K562 (cell line): ENCODE data around the gene MBD6. TPM values are rescaled to one million over a fixed set of nuclear protein-coding genes. Genes with fewer than 3 reads are reported as not detected.

Experiments
- ATAC-seq: fragments of 200-7000 bp; cut with Tn5 transposase; 3 replicates; pipeline ENCODE4 v1.9.1; 2020; ENCODE audit warnings: moderate library complexity
- BruUV-seq: library from RNA; stranded (reverse); fragments of 400-500 nt; replicated peaks from 2 replicates; lab custom pipeline; 2021; lab: Mats Ljungman, UMichigan
- CTCF ChIA-PET: fragments of 300-600 bp; formaldehyde crosslinking; extraction: SDS; loops from one replicate; lab custom pipeline; 2021; ENCODE audit warnings: low intra/inter-chr PET ratio; lab: Yijun Ruan, JAX
- POLR2A ChIA-PET: fragments of 300-600, 350-650 bp; sonication (Branson Sonifier 250); formaldehyde crosslinking; extraction: SDS; loops from one replicate; lab custom pipeline; 2021; ENCODE audit warnings: antibody characterized with exemption, inconsistent platforms; lab: Yijun Ruan, JAX
- DNase-seq, 4 experiments: peaks; one replicate each; pipeline versions ENCODE4 v3.0.0 to v3.0.0-alpha.2; 2011 to 2018; ENCODE audit warnings: low spot score in 3 of 4, mixed read lengths in 3 of 4; ENCODE audit errors: extremely low read depth in 1 of 4
- FAIRE-seq: peaks from 2 replicates; lab custom pipeline; 2011; peaks lifted over from hg19 to GRCh38; lab: Jason Lieb, UNC
- H2AFZ ChIP-seq: 2 replicates; pipeline ENCODE4 v1.6.0; 2011; ENCODE audit warnings: low read depth, low read length, control low read depth, inconsistent platforms
- H3K27ac ChIP-seq: fragments of 200-600 bp; 3 replicates; pipeline ENCODE4 v1.8.0; 2011; ENCODE audit warnings: low read depth, mild to moderate bottlenecking, control low read depth, inconsistent platforms, low read length, moderate library complexity, mixed read lengths; ENCODE audit errors: extremely low read depth
- H3K27me3 ChIP-seq, 2 experiments: fragments of 300-600 bp in 1 of 2; 2 replicates in 1 of 2; 3 replicates in 1 of 2; pipeline versions ENCODE4 v1.6.0 to v1.8.0; 2011; ENCODE audit warnings: inconsistent platforms in 2 of 2, low read length in 2 of 2, mild to moderate bottlenecking in 1 of 2, mixed read lengths in 1 of 2, moderate library complexity in 1 of 2; ENCODE audit not compliant: control insufficient read depth in 2 of 2, insufficient read depth in 2 of 2
- H3K36me3 ChIP-seq: fragments of 300-600 bp; 3 replicates; pipeline ENCODE4 v1.8.0; 2011; ENCODE audit warnings: mild to moderate bottlenecking, low read length, inconsistent platforms; ENCODE audit not compliant: control insufficient read depth, insufficient read depth
- H3K4me1 ChIP-seq, 2 experiments: fragments of 200-600 bp in 1 of 2; replicated peaks in 1 of 2; 2 replicates in 1 of 2; 3 replicates in 1 of 2; pipeline versions ENCODE4 v1.5.1 to v1.8.0; 2011; ENCODE audit warnings: inconsistent platforms in 2 of 2, low read length in 2 of 2, mild to moderate bottlenecking in 1 of 2, mixed read lengths in 1 of 2, moderate library complexity in 1 of 2; ENCODE audit not compliant: control insufficient read depth in 2 of 2, insufficient read depth in 2 of 2
- H3K4me2 ChIP-seq: 2 replicates; pipeline ENCODE4 v1.6.1; 2011; ENCODE audit warnings: low read length, control low read depth, inconsistent platforms, mixed read lengths; ENCODE audit not compliant: insufficient read depth
- H3K4me3 ChIP-seq: fragments of 200-600 bp; sonication (generic), shearing (Covaris generic); 2 replicates; pipeline ENCODE4 v1.5.1; 2016; ENCODE audit warnings: control low read depth, inconsistent platforms
- H3K79me2 ChIP-seq: fragments of 200-600 bp; 3 replicates; pipeline ENCODE4 v1.8.0; 2011; ENCODE audit warnings: low read length, inconsistent platforms; ENCODE audit not compliant: control insufficient read depth, insufficient read depth
- H3K9ac ChIP-seq, 2 experiments: 2 replicates each; pipeline versions ENCODE4 v1.6.0 to v1.6.1; 2011; ENCODE audit warnings: low read depth in 2 of 2, low read length in 2 of 2, control low read depth in 1 of 2, inconsistent platforms in 1 of 2, mild to moderate bottlenecking in 1 of 2, mixed read lengths in 1 of 2; ENCODE audit not compliant: insufficient read depth in 1 of 2
- H3K9me1 ChIP-seq: one replicate; pipeline ENCODE4 v1.6.0; 2011; ENCODE audit warnings: inconsistent platforms, mild to moderate bottlenecking, low read length, moderate library complexity; ENCODE audit not compliant: control insufficient read depth, insufficient read depth
- H3K9me3 ChIP-seq: replicated peaks from 2 replicates; pipeline ENCODE4 v1.5.1; 2011; ENCODE audit warnings: low read depth, low read length, inconsistent platforms; ENCODE audit not compliant: control insufficient read depth, insufficient read depth
- H4K20me1 ChIP-seq: replicated peaks from 2 replicates; pipeline ENCODE4 v1.6.1; 2011; ENCODE audit warnings: low read length, inconsistent platforms, mixed read lengths; ENCODE audit not compliant: control insufficient read depth, insufficient read depth
- ARID2 ChIP-seq: fragments of 450-650 bp; IDR thresholded peaks from 2 replicates; pipeline ENCODE4 v1.6.1; 2017; ENCODE audit warnings: antibody characterized with exemption, mild to moderate bottlenecking
- CBFA2T3 ChIP-seq: fragments of 450-650 bp; IDR thresholded peaks from 2 replicates; pipeline ENCODE4 v1.6.1; 2017
- CSDE1 ChIP-seq, 2 experiments: fragments of 450-650 bp; IDR thresholded peaks; 2 replicates each; pipeline ENCODE4 v1.6.1; 2016; ENCODE audit warnings: mild to moderate bottlenecking in 1 of 2
- ESRRA ChIP-seq: fragments of 450-650 bp; IDR thresholded peaks from 2 replicates; pipeline ENCODE4 v1.6.1; 2014; ENCODE audit warnings: low read depth, mild to moderate bottlenecking, moderate library complexity, borderline replicate concordance
- MAZ ChIP-seq, 2 experiments: fragments of 450-650 bp in 1 of 2; sonication (generic) in 1 of 2; formaldehyde crosslinking; IDR thresholded peaks in 1 of 2; conservative IDR thresholded peaks in 1 of 2; 2 replicates each; pipeline versions ENCODE4 v1.4.0 to v1.5.0; 2020; ENCODE audit warnings: mild to moderate bottlenecking in 1 of 2, missing genetic modification reagents in 1 of 2
- NR2C1 ChIP-seq, 2 experiments: fragments of 450-650 bp; IDR thresholded peaks; 2 replicates each; pipeline ENCODE4 v1.6.1; 2017; ENCODE audit warnings: mild to moderate bottlenecking in 2 of 2, antibody characterized with exemption in 1 of 2, inconsistent platforms in 1 of 2, missing compliant biosample characterization in 1 of 2, missing genetic modification characterization in 1 of 2
- NR2C2 ChIP-seq, 2 experiments: fragments of 200-800 bp in 1 of 2; sonication (Bioruptor generic) in 1 of 2; sonication (generic) in 1 of 2; formaldehyde crosslinking in 1 of 2; IDR thresholded peaks; 2 replicates each; pipeline versions ENCODE4 v1.6.1 to v1.8.0; 2016 to 2022; ENCODE audit warnings: mild to moderate bottlenecking in 1 of 2, missing compliant biosample characterization in 1 of 2, missing genetic modification characterization in 1 of 2, missing genetic modification reagents in 1 of 2
- POLR2G ChIP-seq: fragments of 200-400 bp; formaldehyde crosslinking; IDR thresholded peaks from 2 replicates; pipeline ENCODE4 v1.6.1; 2017; ENCODE audit warnings: low read depth, mild to moderate bottlenecking, antibody characterized with exemption, low read length, moderate library complexity
- RFX1 ChIP-seq: fragments of 450-650 bp; IDR thresholded peaks from 2 replicates; pipeline ENCODE4 v1.6.1; 2016; ENCODE audit warnings: mild to moderate bottlenecking, moderate library complexity
- SIN3A ChIP-seq, 2 experiments: fragments of 150-350 bp in 1 of 2; IDR thresholded peaks; 2 replicates each; pipeline ENCODE4 v1.6.1; 2011 to 2016; ENCODE audit warnings: borderline replicate concordance in 2 of 2, low read depth in 2 of 2, low read length in 2 of 2, mild to moderate bottlenecking in 2 of 2, moderate library complexity in 2 of 2; ENCODE audit not compliant: control insufficient read depth in 1 of 2
- SREBF2 ChIP-seq: sonication (generic); formaldehyde crosslinking; IDR thresholded peaks from 2 replicates; pipeline ENCODE4 v1.4.0; 2020; ENCODE audit warnings: mild to moderate bottlenecking, missing genetic modification reagents
- STAG1 ChIP-seq: sonication (generic); formaldehyde crosslinking; IDR thresholded peaks from 2 replicates; pipeline ENCODE4 v1.5.0; 2020; ENCODE audit warnings: missing genetic modification reagents, borderline replicate concordance
- STAT5A ChIP-seq: IDR thresholded peaks from 2 replicates; pipeline ENCODE4 v1.6.1; 2012; ENCODE audit warnings: low read length, inconsistent platforms, borderline replicate concordance
- TBP ChIP-seq: optimal IDR thresholded peaks from 2 replicates; pipeline ENCODE3; 2011; ENCODE audit warnings: low read depth, low read length, improper control_type of control experiment
- ZBTB7A ChIP-seq: IDR thresholded peaks from 2 replicates; pipeline ENCODE4 v1.6.1; 2011; ENCODE audit warnings: low read depth, mild to moderate bottlenecking, low read length, moderate library complexity, borderline replicate concordance; ENCODE audit not compliant: control insufficient read depth
- ZC3H4 ChIP-seq: sonication (generic); formaldehyde crosslinking; IDR thresholded peaks from 2 replicates; pipeline ENCODE4 v1.9.0; 2021; ENCODE audit warnings: missing genetic modification reagents, borderline replicate concordance
- ZNF24 ChIP-seq: fragments of 450-650 bp; IDR thresholded peaks from 2 replicates; pipeline ENCODE4 v1.6.1; 2016
- ZNF274 ChIP-seq: IDR thresholded peaks from 2 replicates; pipeline ENCODE4 v1.6.1; 2011; ENCODE audit warnings: low read depth, mild to moderate bottlenecking, low read length, moderate library complexity, borderline replicate concordance
- WGBS: fragments of 100-300 bp; shearing (Covaris generic); methylation state at CpG from one replicate; pipeline ENCODE4 v1.1.6; 2016; ENCODE audit warnings: low coverage, mixed read lengths; ENCODE audit not compliant: insufficient coverage; ENCODE audit errors: missing lambda C conversion rate; 5-methylcytosine and 5-hydroxymethylcytosine counted together
- in situ Hi-C: fragments of 300-500 bp; cut with MboI; formaldehyde crosslinking; loops from 4 replicates; pipeline ENCODE4 v1.15.0; 2018; ENCODE audit warnings: inconsistent platforms, mixed read lengths
- intact Hi-C: fragments of 100-400 bp; cut with micrococcal nuclease; formaldehyde crosslinking; loops from 2 replicates; pipeline ENCODE4 v1.14.2; 2022
- polyA plus RNA-seq, 8 experiments: library from polyadenylated mRNA; depleted of rRNA in 4 of 8; stranded (reverse) in 5 of 8; unstranded in 3 of 8; fragments of >200 nt; fragmentation: Nextera tagmentation in 2 of 8; fragmentation: Illumina TruSeq in 1 of 8; extraction: Ambion mirVana in 2 of 8; extraction: Trizol in 1 of 8; gene quantifications; 2 replicates each; pipeline versions ENCODE4 v1.2.1 to v1.2.3, GENCODE V29; 2011 to 2014; ENCODE audit warnings: inconsistent platforms in 1 of 8, missing spikeins in 1 of 8
- total RNA-seq, 7 experiments: library from RNA; depleted of rRNA in 6 of 7; stranded (reverse); fragments of >200 nt in 6 of 7; fragmentation: Illumina TruSeq in 2 of 7; extraction: Trizol in 2 of 7; gene quantifications; 2 replicates each; pipeline versions ENCODE4 v1.2.1 to v1.2.3, GENCODE V29; 2011 to 2021; ENCODE audit warnings: low replicate concordance in 1 of 7

Gene MBD6
- total and polyA plus RNA-seq, 9 of the 15 experiments (the other 6 are each of a cell fraction or from before 2014, with no cell fraction given) = 2.0 to 54.8 (median 3.8) TPM

GRCh38 chr12:57523706-57524614, 1.3 kb downstream of the MBD6 start (continued):
- TF ChIP-seq STAG1 (CRISPR knock-in tag) (no peak), ARID2 (no peak), SREBF2 (no peak)
- TF ChIP-seq, all 486 proteins: peak for 10

- peak overlapping the region; percentile 94 for H3K9ac ChIP-seq
- H3K9me3 ChIP-seq = no peaks in the 10 kb centered on the region
- H3K79me2 ChIP-seq = peaks cover 30% of the 10 kb centered on the region
- H3K27me3 ChIP-seq = no peaks in the 10 kb centered on the region
- no peak overlapping the region for H2AFZ ChIP-seq
- BruUV-seq = no TSS peak
- intact Hi-C loops (loop anchor here (5.0 kb wide), 3 partner anchors 38 to 212 kb away; partner anchors contain the start of genes AGAP2 and MARS1), in situ Hi-C loops (no loop called here)
- ChIA-PET CTCF (no interaction called here), POLR2A (interaction anchor here (0.5 to 10.8 kb wide), 7 partner anchors 10 to 207 kb away, joined by 3 to 225 read pairs (median 5); partner anchors contain the start of gene DCTN2)
- TF ChIP-seq ESRRA (0 out of 2 replicates have a peak, but pooled peaks have one; percentile 35), STAT5A (no peak), SIN3A (IDR thresholded peaks at IDR 0.05; ENCODE audit: borderline replicate concordance in 2 of 2, control insufficient read depth in 1 of 2, low read depth in 2 of 2, low read length in 2 of 2) (no peak), ZNF24 (no peak), POLR2G (peak; percentile 25; the same call in 1 of the 2 replicates), NR2C1 (IDR thresholded peaks at IDR 0.05) (peak; percentile 91), NR2C1 (tag; IDR thresholded peaks at IDR 0.05) (peak; percentile 92), RFX1 (peak; percentile 93), CBFA2T3 (0 out of 2 replicates have a peak, but pooled peaks have one; percentile 4), NR2C2 (CRISPR knock-in tag; IDR thresholded peaks at IDR 0.05) (no peak), NR2C2 (tag; IDR thresholded peaks at IDR 0.05) (peak; percentile 89), STAG1 (CRISPR knock-in tag) (no peak), TBP (peak; percentile 11), ZBTB7A (peak; percentile 65; the same call in 1 of the 2 replicates), CSDE1 (IDR thresholded peaks at IDR 0.05) (0 out of 4 replicates have a peak, but pooled peaks of 1 of the 2 experiments have one; percentile 28), ZC3H4 (CRISPR knock-in tag) (no peak), MAZ (CRISPR knock-in tag; conservative IDR thresholded peaks at IDR 0.05 in 1 of 2, IDR thresholded peaks at IDR 0.05 in 1 of 2) (0 out of 4 replicates have a peak, but pooled peaks of 1 of the 2 experiments have one; percentile 34), ZNF274 (no peak)
- DNase-seq (peak in 3 of 4 experiments; percentile 40 to 57 (median 44)), FAIRE-seq (peak; percentile 15), ATAC-seq (no peak)
- H4K20me1 ChIP-seq = peaks cover 3% of the 10 kb centered on the region
- peaks cover 60% of the 10 kb centered on the region; the same call in 2 of the 3 replicates for H3K36me3 ChIP-seq
- peaks cover 29 to 47% of the 10 kb centered on the region in 2 experiments for H3K4me1 ChIP-seq
- peak overlapping the region; percentile 77 for H3K4me3 ChIP-seq
- peak overlapping the region; percentile 96; the same call in 2 of the 3 replicates for H3K27ac ChIP-seq
- 42% methylated on average over 8 of the region's 11 CpGs for WGBS
- H3K9me1 ChIP-seq = no peaks in the 10 kb centered on the region
- peak overlapping the region; percentile 91 for H3K4me2 ChIP-seq
Observed at GRCh38 chr12:57524814-57525614, 2.4 kb downstream of the MBD6 start.
